HG02588 (cell line): ENCODE measurements around the gene KLK12.

Experiments
- ATAC-seq: cut with Tn5 transposase; IDR thresholded peaks from one replicate; pipeline ENCODE4 v1.9.1; 2021; ENCODE audit warnings: mild to moderate bottlenecking, moderate library complexity; ENCODE audit not compliant: unreplicated experiment

KLK12 gene

GRCh38 chr19:51055866-51056265 lies 21.1 kb upstream of the KLK12 start:
- no peak for ATAC-seq

GRCh38 chr19:51047031-51047335 lies 12.2 kb upstream of the KLK12 start:
- ATAC-seq = no peak

- no peak for ATAC-seq
Observed at GRCh38 chr19:51044327-51044726, 9.5 kb upstream of the KLK12 start.

GRCh38 chr19:51043497-51043896 lies 8.7 kb upstream of the KLK12 start:
- ATAC-seq = no peak

GRCh38 chr19:51040151-51040550 lies 5.3 kb upstream of the KLK12 start:
- ATAC-seq = no peak

- ATAC-seq = no peak
Observed at GRCh38 chr19:51036519-51036918, 1.7 kb upstream of the KLK12 start.

GRCh38 chr19:51031880-51032225 lies 2.9 kb downstream of the KLK12 start:
- ATAC-seq = no peak

GRCh38 chr19:51031220-51031879 lies 3.5 kb downstream of the KLK12 start:
- ATAC-seq = no peak

GRCh38 chr19:51030631-51031030 lies 4.2 kb downstream of the KLK12 start:
- ATAC-seq = no peak

- ATAC-seq = no peak
Observed at GRCh38 chr19:51029718-51030117, 5.1 kb downstream of the KLK12 start.

- no peak for ATAC-seq
Observed at GRCh38 chr19:51027873-51028272, 6.9 kb downstream of the KLK12 start.

GRCh38 chr19:51027126-51027806 lies 7.5 kb downstream of the KLK12 start:
- ATAC-seq = no peak

GRCh38 chr19:51026554-51026831 lies 8.3 kb downstream of the KLK12 start, which contains the start of gene KLK11:
TSS of gene KLK11 (minus strand) at chr19:51026616. CDS start at chr19:51025631, 985 bp downstream.
- ATAC-seq = no peak

- no peak for ATAC-seq
Observed at GRCh38 chr19:51025809-51026553, 8.8 kb downstream of the KLK12 start.

GRCh38 chr19:51025401-51025800 lies 9.4 kb downstream of the KLK12 start:
- no peak for ATAC-seq

- no peak for ATAC-seq
Observed at GRCh38 chr19:51024924-51025323, 9.9 kb downstream of the KLK12 start.

GRCh38 chr19:51023946-51024345 lies 10.9 kb downstream of the KLK12 start:
- no peak for ATAC-seq

- ATAC-seq = no peak
Observed at GRCh38 chr19:51022526-51022925, 12.3 kb downstream of the KLK12 start.

GRCh38 chr19:51020988-51021651 lies 13.7 kb downstream of the KLK12 start:
- no peak for ATAC-seq

GRCh38 chr19:51019544-51019925 lies 15.3 kb downstream of the KLK12 start, which contains the start of gene KLK10:
TSS of gene KLK10 (minus strand) at chr19:51019709. CDS start at chr19:51019130, 579 bp downstream.
- ATAC-seq = no peak

GRCh38 chr19:51018745-51019543 lies 15.9 kb downstream of the KLK12 start:
- ATAC-seq = no peak
